GM04504 (cell line): ENCODE results near the gene CPT1C.
"Not testable (repeated sequence)": the region's sequence is repeated elsewhere in the genome, so short reads cannot be mapped to it uniquely, and the experiment has no call there.

Experiments used
- DNase-seq: peaks from one replicate; pipeline ENCODE4 v3.0.0-alpha.2; 2012; ENCODE audit warnings: low read depth

The CPT1C gene

DNA sequence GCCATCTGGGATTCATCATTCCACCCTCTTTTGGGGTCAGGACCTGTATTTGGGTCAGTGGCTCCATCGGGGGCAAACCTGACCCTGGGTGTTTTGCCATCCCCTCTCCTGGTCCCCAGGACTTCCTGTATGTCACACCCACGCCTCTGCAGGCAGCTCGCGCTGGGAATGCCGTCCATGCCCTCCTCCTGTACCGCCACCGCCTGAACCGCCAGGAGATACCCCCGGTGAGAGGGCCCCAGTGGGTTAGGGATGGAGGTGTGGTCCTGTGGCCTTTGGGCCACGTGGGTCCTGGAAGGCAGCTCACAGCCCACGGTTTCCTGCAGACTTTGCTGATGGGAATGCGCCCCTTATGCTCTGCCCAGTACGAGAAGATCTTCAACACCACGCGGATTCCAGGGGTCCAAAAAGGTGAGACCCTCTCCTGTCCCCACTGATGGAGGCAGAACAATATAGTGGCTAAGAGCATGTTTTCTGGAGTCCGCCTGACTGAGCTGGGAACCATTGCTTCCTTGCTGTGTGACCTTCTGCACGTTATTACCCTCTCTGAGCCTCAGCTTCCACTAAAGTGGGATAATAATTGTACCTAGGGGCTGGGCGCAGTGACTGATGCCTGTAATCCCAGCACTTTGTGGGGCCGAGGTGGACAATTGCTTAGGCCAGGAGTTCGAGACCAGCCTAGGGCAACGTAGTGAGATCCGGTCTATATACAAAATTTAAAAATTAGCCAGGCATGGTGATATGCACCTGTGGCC is 14.1 kb downstream of the CPT1C start:
- no peak for DNase-seq

- DNase-seq: no peak
These were observed 15.0 kb downstream of the CPT1C start for GRCh38 chr19:49705919-49706318.

DNA sequence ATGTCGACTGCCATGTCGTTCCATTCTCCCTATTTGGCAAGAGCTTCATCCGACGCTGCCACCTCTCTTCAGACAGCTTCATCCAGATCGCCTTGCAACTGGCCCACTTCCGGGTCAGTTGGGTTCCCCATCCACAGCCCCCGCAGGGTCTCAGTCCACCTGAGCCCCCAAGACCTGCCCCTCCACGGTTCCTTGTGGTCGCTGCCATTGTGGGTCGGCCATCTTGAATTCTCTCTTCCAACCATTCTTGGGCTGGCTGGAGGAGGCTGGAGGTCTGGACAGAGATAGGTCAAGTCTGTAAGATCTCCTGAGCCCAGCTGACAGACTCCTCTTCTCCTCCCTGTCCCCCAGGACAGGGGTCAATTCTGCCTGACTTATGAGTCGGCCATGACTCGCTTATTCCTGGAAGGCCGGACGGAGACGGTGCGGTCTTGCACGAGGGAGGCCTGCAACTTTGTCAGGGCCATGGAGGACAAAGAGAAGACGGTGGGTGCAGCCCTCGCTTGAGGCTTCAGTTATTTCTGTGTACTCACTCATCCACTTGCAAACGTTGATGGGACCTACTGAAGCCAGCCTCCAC is 19.5 kb downstream of the CPT1C start:
- no peak for DNase-seq

- peak; percentile 55 for DNase-seq
These were observed 21.5 kb downstream of the CPT1C start for GRCh38 chr19:49712397-49712859.

DNA sequence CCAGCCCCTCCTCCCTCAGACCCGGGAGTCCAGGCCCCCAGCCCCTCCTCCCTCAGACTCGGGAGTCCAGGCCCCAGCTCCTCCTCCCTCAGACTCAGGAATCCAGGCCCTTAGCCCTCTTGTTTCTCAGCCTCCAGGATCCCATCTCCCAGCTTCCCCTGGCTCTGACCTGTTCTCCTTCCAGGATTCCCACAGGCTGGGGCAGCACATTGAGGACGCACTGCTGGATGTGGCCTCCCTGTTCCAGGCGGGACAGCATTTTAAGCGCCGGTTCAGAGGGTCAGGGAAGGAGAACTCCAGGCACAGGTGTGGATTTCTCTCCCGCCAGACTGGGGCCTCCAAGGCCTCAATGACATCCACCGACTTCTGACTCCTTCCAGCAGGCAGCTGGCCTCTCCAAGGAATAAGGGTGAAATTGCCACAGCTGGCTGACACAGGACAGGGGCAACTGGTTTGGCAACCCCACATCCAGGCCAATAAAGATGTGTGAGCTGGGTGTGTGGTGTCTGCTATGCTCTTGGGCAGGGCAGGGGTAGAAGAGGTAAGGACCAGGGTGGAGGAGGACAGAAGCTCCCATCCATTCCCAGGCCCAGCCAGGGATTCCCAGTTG is 22.4 kb downstream of the CPT1C start:
- no peak for DNase-seq

- no peak for DNase-seq
These were observed 25.2 kb downstream of the CPT1C start for GRCh38 chr19:49716154-49716553.

GRCh38 chr19:49718511-49718910 is 27.6 kb downstream of the CPT1C start:
- no peak for DNase-seq

DNA sequence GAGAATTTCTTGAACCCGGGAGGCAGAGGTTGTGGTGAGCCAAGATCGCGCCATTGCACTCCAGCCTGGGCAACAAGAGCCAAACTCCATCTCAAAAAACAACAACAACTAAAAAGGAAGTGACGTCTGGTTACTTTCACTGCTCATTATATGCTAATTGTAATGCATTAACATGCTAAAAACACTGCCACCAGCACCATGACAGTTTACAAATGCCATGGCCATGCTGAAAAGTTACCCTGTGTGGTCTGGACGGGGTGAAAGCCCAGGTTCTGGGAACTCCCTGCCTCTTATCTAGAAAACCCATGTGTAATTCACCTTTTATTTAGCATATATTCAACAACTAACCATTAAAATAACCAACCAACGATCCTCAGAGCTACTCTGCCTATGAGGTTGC is 28.1 kb downstream of the CPT1C start:
- no peak for DNase-seq

- DNase-seq: not testable (repeated sequence)
These were observed 28.5 kb downstream of the CPT1C start for GRCh38 chr19:49719420-49719819.

GRCh38 chr19:49727217-49728030 is 36.5 kb downstream of the CPT1C start:
- peak; percentile 16 for DNase-seq

GRCh38 chr19:49730166-49730565 is 39.2 kb downstream of the CPT1C start:
- DNase-seq: no peak

DNA sequence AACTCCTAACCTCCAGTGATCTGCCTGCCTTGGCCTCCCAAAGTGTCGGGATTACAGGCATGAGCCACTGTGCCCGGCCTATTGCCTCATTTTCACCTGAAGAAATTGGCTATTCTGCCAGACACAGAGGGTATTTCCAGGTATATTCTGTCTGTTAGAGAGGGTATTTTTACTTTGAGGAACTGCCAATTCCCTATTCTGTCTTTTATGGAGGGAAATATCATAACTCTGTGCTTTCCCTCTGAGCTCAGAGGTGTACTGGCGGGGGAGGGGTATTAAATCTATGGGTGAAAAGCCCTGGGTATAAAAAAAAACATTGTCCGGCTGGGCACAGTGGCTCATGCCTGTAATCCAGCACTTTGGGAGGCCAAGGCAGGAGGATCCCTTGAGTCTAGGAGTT is 47.4 kb downstream of the CPT1C start:
- DNase-seq: no peak

DNA sequence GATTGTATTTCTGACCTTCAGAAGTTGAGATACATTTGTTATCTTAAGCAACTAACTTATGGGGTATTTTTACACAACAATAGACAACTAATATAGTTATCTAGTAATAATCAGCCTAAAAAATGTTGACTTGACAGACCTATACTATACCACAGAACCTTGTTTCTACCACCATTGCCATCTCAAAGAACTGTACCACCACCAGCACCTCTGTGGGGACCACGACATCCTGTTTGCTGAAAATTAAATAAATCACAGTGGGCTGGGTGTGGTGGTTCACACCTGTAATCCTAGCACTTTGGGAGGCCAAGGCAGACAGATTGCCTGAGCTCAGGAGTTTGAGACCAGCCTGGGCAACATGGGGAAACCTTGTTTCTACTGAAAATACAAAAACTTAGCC is 48.2 kb downstream of the CPT1C start:
- DNase-seq: no peak

GRCh38 chr19:49739933-49740332 is 49.0 kb downstream of the CPT1C start:
- DNase-seq: no peak

DNA sequence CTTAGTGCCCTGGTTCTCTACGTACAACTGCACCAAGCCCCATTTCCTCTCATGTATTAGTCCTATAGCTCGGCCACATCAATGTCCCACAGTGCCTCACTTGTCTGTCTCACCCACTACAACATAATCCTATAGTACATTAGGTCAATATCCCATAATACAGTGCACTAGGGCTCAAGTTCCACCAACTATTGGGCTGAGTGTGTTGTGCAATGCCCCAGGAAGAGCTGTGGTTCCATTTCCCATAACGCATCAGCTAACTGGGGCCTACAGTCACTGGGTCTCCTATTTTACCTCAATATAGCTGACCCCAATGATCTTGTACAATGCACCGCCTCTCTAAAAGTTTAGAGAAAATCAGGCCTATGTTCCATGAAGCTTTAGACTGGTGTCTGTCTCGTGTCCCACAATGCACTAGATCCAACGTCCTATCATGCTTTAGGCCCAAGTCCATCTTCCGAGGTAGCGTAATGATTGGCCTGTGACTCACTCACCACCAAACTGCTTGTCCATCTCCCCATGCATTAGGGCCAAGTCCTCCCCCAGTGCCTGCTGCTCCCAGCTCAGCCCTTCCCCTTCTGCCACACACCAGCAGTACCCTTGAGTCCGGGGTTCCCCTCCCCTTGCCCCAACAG is 50.4 kb downstream of the CPT1C start:
- no peak for DNase-seq

DNA sequence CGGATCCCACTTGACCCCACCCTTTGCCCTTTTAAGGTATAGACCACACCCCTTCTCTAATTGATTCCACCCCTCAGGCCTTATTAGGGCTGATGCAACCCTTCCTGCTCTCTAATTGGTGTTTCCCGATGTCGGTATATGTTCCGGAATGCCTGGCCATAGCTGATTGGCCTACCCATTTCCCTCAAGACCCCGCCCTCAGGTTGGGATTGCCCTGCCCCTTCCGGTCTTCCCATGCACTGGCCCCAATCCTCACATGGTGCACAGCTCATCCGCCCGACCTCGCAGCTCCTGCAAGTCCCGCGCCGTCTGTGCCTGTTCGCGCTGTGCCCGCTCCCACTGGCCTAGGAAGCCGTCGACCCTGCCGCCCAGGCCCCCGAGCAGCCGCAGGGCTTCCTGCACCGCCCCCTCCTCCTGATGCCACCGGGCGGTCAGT is 54.0 kb downstream of the CPT1C start:
- no peak for DNase-seq

- no peak for DNase-seq
These were observed 55.5 kb downstream of the CPT1C start for GRCh38 chr19:49746206-49746958.

- DNase-seq: no peak
These were observed 58.3 kb downstream of the CPT1C start for GRCh38 chr19:49749055-49749716.

DNA sequence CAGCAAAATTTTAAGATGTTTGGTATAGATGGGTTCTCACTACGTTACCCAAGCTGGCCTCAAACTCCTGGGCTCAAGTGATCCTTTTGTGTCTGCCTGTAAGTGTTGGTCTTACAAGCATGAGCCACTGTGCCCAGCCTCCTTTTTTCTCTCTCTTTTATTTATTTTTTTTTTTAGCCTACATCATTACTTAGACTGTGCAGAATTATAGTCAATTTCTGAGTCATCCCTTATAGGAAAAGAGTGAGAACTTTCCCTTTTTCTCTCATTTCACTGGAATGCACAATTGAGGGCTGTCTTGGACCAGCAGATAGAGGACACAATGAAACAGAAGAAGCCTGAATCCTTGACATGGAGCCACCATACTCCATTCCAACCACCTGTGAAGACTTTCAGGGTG is 58.9 kb downstream of the CPT1C start:
- DNase-seq: no peak

DNA sequence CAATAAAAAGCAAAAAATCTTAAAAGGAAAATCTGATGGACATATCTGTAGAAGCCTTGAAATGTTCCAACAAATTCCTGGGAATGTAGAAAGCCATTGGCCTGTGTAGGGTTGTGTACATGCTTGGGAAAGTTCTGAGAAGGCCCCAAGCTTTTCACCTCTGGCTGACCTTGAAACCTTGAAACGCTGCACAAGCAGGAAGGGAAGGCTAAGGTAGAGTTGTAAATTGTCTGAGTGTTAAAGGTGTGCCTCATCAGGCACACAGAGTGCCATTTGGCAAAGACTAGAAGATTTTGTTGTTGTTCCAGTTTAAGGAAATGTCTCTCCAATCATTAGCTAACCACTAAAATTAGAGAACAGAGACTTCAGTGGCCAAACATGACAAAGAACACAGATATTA is 61.8 kb downstream of the CPT1C start:
- no peak for DNase-seq

GRCh38 chr19:49755956-49756355 is 65.0 kb downstream of the CPT1C start:
- DNase-seq: no peak
